Tibial nerve (tissue), 4 donors: Measurements from ENCODE around the gene ADIRF.

Source experiments
- CTCF ChIP-seq, 5 experiments: fragments of 200-600 bp in 3 of 5; fragments of 450-650 bp in 2 of 5; sonication (generic) in 3 of 5; IDR thresholded peaks; one replicate each; pipeline ENCODE4 v1.5.1; 2016 to 2019; ENCODE audit warnings: antibody characterized with exemption in 5 of 5, mild to moderate bottlenecking in 3 of 5, moderate library complexity in 2 of 5
- EP300 ChIP-seq, 2 donors: sonication (generic); formaldehyde crosslinking; IDR thresholded peaks; one replicate each; pipeline ENCODE4 v1.6.1; 2017; ENCODE audit warnings: antibody characterized with exemption in 2 of 2, mild to moderate bottlenecking in 1 of 2

- TF ChIP-seq CTCF (IDR thresholded peaks at IDR 0.05) (no peak), EP300 (IDR thresholded peaks at IDR 0.05) (no peak)
Observed at GRCh38 chr10:86956848-86957448, 11.3 kb upstream of the ADIRF start.
